HepG2 (cell line): ENCODE results near the gene TMEM41B. TPM values are rescaled to one million over a fixed set of nuclear protein-coding genes. Genes with fewer than 3 reads are reported as not detected.
A peak's percentile ranks its signal among the peaks of the same experiment; 100 is the strongest.

Source experiments
- EHMT2 ChIP-seq: fragments of 200-600 bp; sonication (generic); IDR thresholded peaks from 2 replicates; pipeline ENCODE4 v1.7.0; 2017; ENCODE audit warnings: antibody characterized with exemption, low read depth, low read length, borderline replicate concordance
- MYNN ChIP-seq: sonication (generic); formaldehyde crosslinking; IDR thresholded peaks from 2 replicates; pipeline ENCODE4 v1.4.0; 2020; ENCODE audit warnings: mild to moderate bottlenecking, low read depth, missing genetic modification reagents
- MZF1 ChIP-seq: sonication (generic); formaldehyde crosslinking; IDR thresholded peaks from 2 replicates; pipeline ENCODE4 v1.8.1; 2023; ENCODE audit warnings: mild to moderate bottlenecking, missing genetic modification reagents, borderline replicate concordance
- NFKBIZ ChIP-seq: IDR thresholded peaks from 2 replicates; pipeline ENCODE4 v1.6.1; 2018; ENCODE audit warnings: missing genetic modification reagents, missing compliant biosample characterization
- NR2F1 ChIP-seq, 2 experiments: fragments of 450-650 bp in 1 of 2; formaldehyde crosslinking in 1 of 2; IDR thresholded peaks; 2 replicates each; pipeline versions ENCODE4 v1.5.0 to v1.6.1; 2016 to 2020; ENCODE audit warnings: mild to moderate bottlenecking in 1 of 2, missing compliant biosample characterization in 1 of 2, missing genetic modification reagents in 1 of 2, moderate library complexity in 1 of 2
- NR2F6 ChIP-seq, 2 experiments: IDR thresholded peaks; 2 replicates each; pipeline ENCODE4 v1.6.1; 2016; ENCODE audit warnings: antibody characterized with exemption in 1 of 2, mild to moderate bottlenecking in 1 of 2
- PAXIP1 ChIP-seq: sonication (generic); formaldehyde crosslinking; conservative IDR thresholded peaks from 2 replicates; pipeline ENCODE4 v1.4.0; 2020; ENCODE audit warnings: mild to moderate bottlenecking, missing genetic modification reagents, moderate library complexity
- RARA ChIP-seq: IDR thresholded peaks from 2 replicates; pipeline ENCODE4 v1.6.1; 2016; ENCODE audit warnings: missing genetic modification reagents, missing compliant biosample characterization
- RXRA ChIP-seq: sonication (generic); formaldehyde crosslinking; IDR thresholded peaks from 2 replicates; pipeline ENCODE4 v1.5.1; 2020; ENCODE audit warnings: missing genetic modification reagents
- SAP130 ChIP-seq: IDR thresholded peaks from 2 replicates; pipeline ENCODE4 v1.6.1; 2016; ENCODE audit warnings: low read depth
- SMC3 ChIP-seq: IDR thresholded peaks from 2 replicates; pipeline ENCODE4 v1.6.1; 2011; ENCODE audit warnings: low read length, improper control_type of control experiment
- TP53 ChIP-seq: sonication (generic); formaldehyde crosslinking; conservative IDR thresholded peaks from 2 replicates; pipeline ENCODE4 v1.4.0; 2020; ENCODE audit warnings: missing genetic modification reagents
- TRIM24 ChIP-seq: sonication (generic); formaldehyde crosslinking; IDR thresholded peaks from 2 replicates; pipeline ENCODE4 v1.8.0; 2022; ENCODE audit warnings: mild to moderate bottlenecking, missing genetic modification reagents
- ZFP90 ChIP-seq: sonication (generic); formaldehyde crosslinking; IDR thresholded peaks from 2 replicates; pipeline ENCODE4 v1.8.0; 2022; ENCODE audit warnings: missing genetic modification reagents, mild to moderate bottlenecking, inconsistent platforms, borderline replicate concordance
- ZFX ChIP-seq: sonication (generic); formaldehyde crosslinking; IDR thresholded peaks from 2 replicates; pipeline ENCODE4 v1.4.0; 2020; ENCODE audit warnings: mild to moderate bottlenecking, low read depth, missing genetic modification reagents, moderate library complexity
- ZNF138 ChIP-seq: sonication (generic); formaldehyde crosslinking; IDR thresholded peaks from 2 replicates; pipeline ENCODE4 v1.5.0; 2020; ENCODE audit warnings: mild to moderate bottlenecking, low read depth, missing genetic modification reagents
- ZNF274 ChIP-seq: sonication (generic); formaldehyde crosslinking; IDR thresholded peaks from 2 replicates; pipeline ENCODE4 v1.5.1; 2020; ENCODE audit warnings: mild to moderate bottlenecking, missing genetic modification reagents
- ZNF292 ChIP-seq: sonication (generic); formaldehyde crosslinking; IDR thresholded peaks from 2 replicates; pipeline ENCODE4 v1.8.1; 2022; ENCODE audit warnings: mild to moderate bottlenecking, low read depth, missing genetic modification reagents, borderline replicate concordance
- ZNF496 ChIP-seq: sonication (generic); formaldehyde crosslinking; IDR thresholded peaks from 2 replicates; pipeline ENCODE4 v1.8.1; 2023; ENCODE audit warnings: mild to moderate bottlenecking, moderate library complexity, missing genetic modification reagents; ENCODE audit not compliant: insufficient replicate concordance
- ZNF552 ChIP-seq: sonication (generic); formaldehyde crosslinking; IDR thresholded peaks from 2 replicates; pipeline ENCODE4 v1.9.0; 2022; ENCODE audit warnings: missing genetic modification reagents, mild to moderate bottlenecking, borderline replicate concordance
- ZNF790 ChIP-seq: sonication (generic); formaldehyde crosslinking; IDR thresholded peaks from 2 replicates; pipeline ENCODE4 v1.8.0; 2022; ENCODE audit warnings: missing genetic modification reagents, mild to moderate bottlenecking, borderline replicate concordance
- polyA plus RNA-seq, 8 experiments: library from polyadenylated mRNA; depleted of rRNA in 3 of 8; stranded (reverse) in 7 of 8; unstranded in 1 of 8; fragments of >200 nt; fragmentation: Illumina TruSeq in 4 of 8; extraction: Trizol in 4 of 8; gene quantifications; 2 replicates each; pipeline versions ENCODE4 v1.2.1 to v1.2.3, GENCODE V29; 2011 to 2016; ENCODE audit warnings: low read depth in 4 of 8, missing spikeins in 1 of 8, mixed read lengths in 1 of 8; ENCODE audit not compliant: insufficient read depth in 1 of 8
- total RNA-seq, 5 experiments: library from RNA; depleted of rRNA; stranded (reverse); fragments of >200 nt; fragmentation: Illumina TruSeq; extraction: Trizol; gene quantifications; 2 replicates each; pipeline ENCODE4 v1.2.3, GENCODE V29; 2016; ENCODE audit warnings: low read depth in 1 of 5
- TF ChIP-seq, protein P1 (sequence below): sonication (generic); formaldehyde crosslinking; IDR thresholded peaks from 2 replicates; pipeline ENCODE4 v1.4.0; 2020; ENCODE audit warnings: missing genetic modification reagents

The TMEM41B gene
- total and polyA plus RNA-seq, 2 of the 13 experiments (the other 11 are each of a cell fraction or from before 2014, with no cell fraction given): 36.8 to 48.1 TPM

DNA sequence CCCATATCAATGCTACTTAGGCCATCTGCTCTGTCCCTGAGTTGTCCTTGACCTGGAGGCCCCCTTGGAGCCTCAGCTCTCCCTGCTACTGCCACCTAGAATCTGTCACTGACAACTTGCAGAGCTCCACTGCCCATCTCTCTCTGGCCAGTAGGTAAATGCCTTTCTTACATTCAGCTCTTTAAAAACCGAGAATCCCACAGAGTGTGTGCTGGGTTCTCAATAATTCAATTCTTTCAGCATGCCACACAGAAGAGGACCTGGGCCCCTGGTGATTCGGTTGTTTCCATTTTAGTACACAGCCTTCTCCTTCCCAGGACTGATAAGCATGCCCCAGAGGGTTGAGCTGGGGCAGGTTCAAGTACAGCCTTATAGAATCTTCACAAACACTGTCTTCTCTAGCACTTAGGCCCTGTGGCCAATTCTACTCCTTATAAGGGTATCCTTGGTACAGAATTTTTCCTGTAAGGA, 48.0 kb upstream of the TMEM41B start (continued):
- TF ChIP-seq MZF1 (CRISPR knock-in tag): no peak
- peak; percentile 56 for TF ChIP-seq PAXIP1 (CRISPR knock-in tag)
- no peak for TF ChIP-seq NFKBIZ (CRISPR knock-in tag)
- peak; percentile 54; the same call in 1 of the 2 replicates for TF ChIP-seq ZNF292 (CRISPR knock-in tag)
- no peak for TF ChIP-seq ZNF138 (CRISPR knock-in tag)
- no peak for TF ChIP-seq ZNF790 (CRISPR knock-in tag)
- TF ChIP-seq RXRA (CRISPR knock-in tag): peak; percentile 68; the same call in 1 of the 2 replicates
- TF ChIP-seq TP53 (CRISPR knock-in tag): no peak
- peak; percentile 56 for TF ChIP-seq ZFX (CRISPR knock-in tag)
- TF ChIP-seq NR2F6 (IDR thresholded peaks at IDR 0.05): peak; percentile 94
- TF ChIP-seq NR2F6 (CRISPR knock-in tag; IDR thresholded peaks at IDR 0.05): peak; percentile 96
- no peak for TF ChIP-seq ZNF274 (CRISPR knock-in tag)
- no peak for TF ChIP-seq ZNF496 (CRISPR knock-in tag)
- TF ChIP-seq, protein P1, sequence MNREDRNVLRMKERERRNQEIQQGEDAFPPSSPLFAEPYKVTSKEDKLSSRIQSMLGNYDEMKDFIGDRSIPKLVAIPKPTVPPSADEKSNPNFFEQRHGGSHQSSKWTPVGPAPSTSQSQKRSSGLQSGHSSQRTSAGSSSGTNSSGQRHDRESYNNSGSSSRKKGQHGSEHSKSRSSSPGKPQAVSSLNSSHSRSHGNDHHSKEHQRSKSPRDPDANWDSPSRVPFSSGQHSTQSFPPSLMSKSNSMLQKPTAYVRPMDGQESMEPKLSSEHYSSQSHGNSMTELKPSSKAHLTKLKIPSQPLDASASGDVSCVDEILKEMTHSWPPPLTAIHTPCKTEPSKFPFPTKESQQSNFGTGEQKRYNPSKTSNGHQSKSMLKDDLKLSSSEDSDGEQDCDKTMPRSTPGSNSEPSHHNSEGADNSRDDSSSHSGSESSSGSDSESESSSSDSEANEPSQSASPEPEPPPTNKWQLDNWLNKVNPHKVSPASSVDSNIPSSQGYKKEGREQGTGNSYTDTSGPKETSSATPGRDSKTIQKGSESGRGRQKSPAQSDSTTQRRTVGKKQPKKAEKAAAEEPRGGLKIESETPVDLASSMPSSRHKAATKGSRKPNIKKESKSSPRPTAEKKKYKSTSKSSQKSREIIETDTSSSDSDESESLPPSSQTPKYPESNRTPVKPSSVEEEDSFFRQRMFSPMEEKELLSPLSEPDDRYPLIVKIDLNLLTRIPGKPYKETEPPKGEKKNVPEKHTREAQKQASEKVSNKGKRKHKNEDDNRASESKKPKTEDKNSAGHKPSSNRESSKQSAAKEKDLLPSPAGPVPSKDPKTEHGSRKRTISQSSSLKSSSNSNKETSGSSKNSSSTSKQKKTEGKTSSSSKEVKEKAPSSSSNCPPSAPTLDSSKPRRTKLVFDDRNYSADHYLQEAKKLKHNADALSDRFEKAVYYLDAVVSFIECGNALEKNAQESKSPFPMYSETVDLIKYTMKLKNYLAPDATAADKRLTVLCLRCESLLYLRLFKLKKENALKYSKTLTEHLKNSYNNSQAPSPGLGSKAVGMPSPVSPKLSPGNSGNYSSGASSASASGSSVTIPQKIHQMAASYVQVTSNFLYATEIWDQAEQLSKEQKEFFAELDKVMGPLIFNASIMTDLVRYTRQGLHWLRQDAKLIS (CRISPR knock-in tag): no peak
- TF ChIP-seq ZNF552 (CRISPR knock-in tag): no peak
- peak; percentile 21; the same call in 1 of the 2 replicates for TF ChIP-seq SAP130 (CRISPR knock-in tag)
- TF ChIP-seq TRIM24 (CRISPR knock-in tag): no peak
- TF ChIP-seq RARA (CRISPR knock-in tag): peak; percentile 74
- no peak for TF ChIP-seq MYNN
- TF ChIP-seq SMC3: peak; percentile 12; the same call in 1 of the 2 replicates
- peak; percentile 83 to 92 for TF ChIP-seq NR2F1 (CRISPR knock-in tag; IDR thresholded peaks at IDR 0.05)
- TF ChIP-seq ZFP90 (CRISPR knock-in tag): no peak
- no peak for TF ChIP-seq EHMT2
